K562 (cell line): ENCODE results near the gene ZNRF1.

ENCODE experiments used
- ATF6 ChIP-seq: sonication (generic); formaldehyde crosslinking; IDR thresholded peaks from 2 replicates; pipeline ENCODE4 v1.4.0; 2020; ENCODE audit warnings: mild to moderate bottlenecking, missing genetic modification reagents
- ELF1 ChIP-seq: fragments of 200-800 bp; sonication (Bioruptor generic); IDR thresholded peaks from 2 replicates; pipeline ENCODE4 v1.6.1; 2016; ENCODE audit warnings: missing genetic modification characterization, missing compliant biosample characterization
- KDM1A ChIP-seq, 2 experiments: fragments of 450-650 bp; IDR thresholded peaks; 2 replicates each; pipeline ENCODE4 v1.6.1; 2016; ENCODE audit warnings: mild to moderate bottlenecking in 2 of 2
- NFIC ChIP-seq: fragments of 450-650 bp; IDR thresholded peaks from 2 replicates; pipeline ENCODE4 v1.6.1; 2017; ENCODE audit warnings: mild to moderate bottlenecking, inconsistent platforms
- PURB ChIP-seq: sonication (generic); formaldehyde crosslinking; IDR thresholded peaks from 2 replicates; pipeline ENCODE4 v1.9.0; 2021; ENCODE audit warnings: low read depth, mild to moderate bottlenecking, missing genetic modification reagents
- TAF15 ChIP-seq: fragments of 200-400 bp; formaldehyde crosslinking; IDR thresholded peaks from 2 replicates; pipeline ENCODE4 v1.6.1; 2017; ENCODE audit warnings: mild to moderate bottlenecking, low read depth, low read length, moderate library complexity
- U2AF1 ChIP-seq: fragments of 200-400 bp; formaldehyde crosslinking; optimal IDR thresholded peaks from 2 replicates; pipeline ENCODE3; 2017; ENCODE audit warnings: mild to moderate bottlenecking, low read depth, low read length, moderate library complexity
- ZNF274 ChIP-seq: IDR thresholded peaks from 2 replicates; pipeline ENCODE4 v1.6.1; 2011; ENCODE audit warnings: low read depth, mild to moderate bottlenecking, low read length, moderate library complexity, borderline replicate concordance
- TF ChIP-seq, protein P1 (sequence below), 3 experiments: IDR thresholded peaks in 2 of 3; conservative IDR thresholded peaks in 1 of 3; 2 replicates each; pipeline ENCODE4 v1.5.1; 2011 to 2012; ENCODE audit warnings: low read length in 3 of 3, mild to moderate bottlenecking in 3 of 3, control low read depth in 2 of 3, improper control_type of control experiment in 1 of 3, inconsistent platforms in 1 of 3, low read depth in 1 of 3, mixed read lengths in 1 of 3, moderate library complexity in 1 of 3; ENCODE audit not compliant: insufficient read depth in 2 of 3
- TF ChIP-seq, protein P2 (sequence below): fragments of 450-650 bp; IDR thresholded peaks from 2 replicates; pipeline ENCODE4 v1.6.1; 2016; ENCODE audit warnings: borderline replicate concordance

DNA sequence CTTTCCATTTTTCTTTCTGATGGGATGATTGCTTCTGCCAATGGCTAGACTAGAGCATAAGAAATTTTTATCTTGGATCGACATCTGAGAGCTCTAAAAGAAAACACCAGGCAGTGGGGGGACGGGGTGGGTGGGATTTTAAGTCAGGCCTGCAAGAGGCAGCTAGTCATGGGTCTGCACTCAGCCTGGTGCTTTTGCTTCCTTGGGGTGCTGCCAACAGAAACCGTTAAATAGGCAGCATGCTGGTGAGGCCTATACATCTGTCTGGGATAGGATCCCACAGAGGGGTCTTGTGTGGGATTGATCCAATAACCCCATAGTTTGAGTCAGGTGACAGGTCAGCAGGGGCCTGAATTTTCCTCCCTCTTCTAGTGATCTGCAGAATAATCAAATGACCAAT is 26.9 kb downstream of the ZNRF1 start:
- TF ChIP-seq ZNF274 = no peak
- peak; percentile 50 for TF ChIP-seq NFIC
- TF ChIP-seq KDM1A (IDR thresholded peaks at IDR 0.05) = no peak
- TF ChIP-seq, protein P1, sequence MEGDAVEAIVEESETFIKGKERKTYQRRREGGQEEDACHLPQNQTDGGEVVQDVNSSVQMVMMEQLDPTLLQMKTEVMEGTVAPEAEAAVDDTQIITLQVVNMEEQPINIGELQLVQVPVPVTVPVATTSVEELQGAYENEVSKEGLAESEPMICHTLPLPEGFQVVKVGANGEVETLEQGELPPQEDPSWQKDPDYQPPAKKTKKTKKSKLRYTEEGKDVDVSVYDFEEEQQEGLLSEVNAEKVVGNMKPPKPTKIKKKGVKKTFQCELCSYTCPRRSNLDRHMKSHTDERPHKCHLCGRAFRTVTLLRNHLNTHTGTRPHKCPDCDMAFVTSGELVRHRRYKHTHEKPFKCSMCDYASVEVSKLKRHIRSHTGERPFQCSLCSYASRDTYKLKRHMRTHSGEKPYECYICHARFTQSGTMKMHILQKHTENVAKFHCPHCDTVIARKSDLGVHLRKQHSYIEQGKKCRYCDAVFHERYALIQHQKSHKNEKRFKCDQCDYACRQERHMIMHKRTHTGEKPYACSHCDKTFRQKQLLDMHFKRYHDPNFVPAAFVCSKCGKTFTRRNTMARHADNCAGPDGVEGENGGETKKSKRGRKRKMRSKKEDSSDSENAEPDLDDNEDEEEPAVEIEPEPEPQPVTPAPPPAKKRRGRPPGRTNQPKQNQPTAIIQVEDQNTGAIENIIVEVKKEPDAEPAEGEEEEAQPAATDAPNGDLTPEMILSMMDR (IDR thresholded peaks at IDR 0.05 in 2 of 3, conservative IDR thresholded peaks at IDR 0.05 in 1 of 3; ENCODE audit: insufficient read depth in 2 of 3, low read depth in 1 of 3, low read length in 3 of 3) = no peak
- TF ChIP-seq U2AF1 = no peak
- TF ChIP-seq ELF1 (tag) = no peak
- no peak for TF ChIP-seq TAF15
- TF ChIP-seq, protein P2, sequence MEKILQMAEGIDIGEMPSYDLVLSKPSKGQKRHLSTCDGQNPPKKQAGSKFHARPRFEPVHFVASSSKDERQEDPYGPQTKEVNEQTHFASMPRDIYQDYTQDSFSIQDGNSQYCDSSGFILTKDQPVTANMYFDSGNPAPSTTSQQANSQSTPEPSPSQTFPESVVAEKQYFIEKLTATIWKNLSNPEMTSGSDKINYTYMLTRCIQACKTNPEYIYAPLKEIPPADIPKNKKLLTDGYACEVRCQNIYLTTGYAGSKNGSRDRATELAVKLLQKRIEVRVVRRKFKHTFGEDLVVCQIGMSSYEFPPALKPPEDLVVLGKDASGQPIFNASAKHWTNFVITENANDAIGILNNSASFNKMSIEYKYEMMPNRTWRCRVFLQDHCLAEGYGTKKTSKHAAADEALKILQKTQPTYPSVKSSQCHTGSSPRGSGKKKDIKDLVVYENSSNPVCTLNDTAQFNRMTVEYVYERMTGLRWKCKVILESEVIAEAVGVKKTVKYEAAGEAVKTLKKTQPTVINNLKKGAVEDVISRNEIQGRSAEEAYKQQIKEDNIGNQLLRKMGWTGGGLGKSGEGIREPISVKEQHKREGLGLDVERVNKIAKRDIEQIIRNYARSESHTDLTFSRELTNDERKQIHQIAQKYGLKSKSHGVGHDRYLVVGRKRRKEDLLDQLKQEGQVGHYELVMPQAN = no peak
- TF ChIP-seq ATF6 (CRISPR knock-in tag) = no peak
- TF ChIP-seq PURB (CRISPR knock-in tag) = no peak
